GM23338 (cell line): Measurements from ENCODE around the gene SUSD2. TPM values are rescaled to one million over a fixed set of nuclear protein-coding genes. Genes with fewer than 3 reads are reported as not detected.

ENCODE experiments used
- ATAC-seq: fragments of 200-7000 bp; cut with Tn5 transposase; 3 replicates; pipeline ENCODE4 v1.9.1; 2020
- DNase-seq: peaks from one replicate; pipeline ENCODE4 v3.0.0-alpha.2; 2015; ENCODE audit warnings: low spot score
- H2AFZ ChIP-seq: fragments of 200-600 bp; sonication (generic); 2 replicates; pipeline ENCODE4 v1.8.0; 2016; ENCODE audit warnings: antibody characterized with exemption, mild to moderate bottlenecking, moderate library complexity
- H3F3A ChIP-seq: fragments of 200-600 bp; sonication (generic); replicated peaks from 2 replicates; pipeline ENCODE4 v1.8.0; 2017; ENCODE audit warnings: antibody characterized with exemption, mixed run types, low read depth
- H3K27ac ChIP-seq: fragments of 200-600 bp; sonication (generic); 2 replicates; pipeline ENCODE4 v1.6.1; 2016; ENCODE audit warnings: low read depth
- H3K27me3 ChIP-seq: fragments of 200-600 bp; sonication (generic); 2 replicates; pipeline ENCODE4 v1.8.0; 2016; ENCODE audit warnings: mild to moderate bottlenecking, mixed run types, moderate library complexity; ENCODE audit not compliant: insufficient read depth
- H3K36me3 ChIP-seq: fragments of 200-600 bp; sonication (generic); 2 replicates; pipeline ENCODE4 v1.8.0; 2016; ENCODE audit warnings: mild to moderate bottlenecking; ENCODE audit not compliant: insufficient read depth
- H3K4me1 ChIP-seq: fragments of 200-600 bp; sonication (generic); 2 replicates; pipeline ENCODE4 v1.8.0; 2016; ENCODE audit warnings: mild to moderate bottlenecking, moderate library complexity; ENCODE audit not compliant: insufficient read depth
- H3K4me2 ChIP-seq: fragments of 200-600 bp; sonication (generic); 2 replicates; pipeline ENCODE4 v1.7.1; 2017; ENCODE audit warnings: mixed run types
- H3K4me3 ChIP-seq: fragments of 200-600 bp; sonication (generic); 2 replicates; pipeline ENCODE4 v1.6.1; 2016; ENCODE audit warnings: mixed run types
- H3K79me2 ChIP-seq: fragments of 200-600 bp; sonication (generic); replicated peaks from 2 replicates; pipeline ENCODE4 v1.8.0; 2017; ENCODE audit warnings: mild to moderate bottlenecking; ENCODE audit not compliant: insufficient read depth
- H3K9me2 ChIP-seq: fragments of 200-600 bp; sonication (generic); 2 replicates; pipeline ENCODE4 v1.8.0; 2017; ENCODE audit not compliant: insufficient read depth
- H4K20me1 ChIP-seq: fragments of 200-600 bp; sonication (generic); replicated peaks from 2 replicates; pipeline ENCODE4 v1.8.0; 2017; ENCODE audit warnings: mild to moderate bottlenecking; ENCODE audit not compliant: insufficient read depth
- H3K27ac Mint-ChIP-seq: 2 replicates; pipeline ENCODE4 v1.8.0; 2020; ENCODE audit warnings: inconsistent platforms, mild to moderate bottlenecking, moderate library complexity, mixed read lengths
- H3K27me3 Mint-ChIP-seq: 3 replicates; pipeline ENCODE4 v1.8.0; 2022; ENCODE audit warnings: low read depth, mild to moderate bottlenecking, moderate library complexity, mixed read lengths, inconsistent platforms; ENCODE audit not compliant: insufficient read depth, poor library complexity
- H3K36me3 Mint-ChIP-seq: 3 replicates; pipeline ENCODE4 v1.8.0; 2021; ENCODE audit warnings: low read depth, mild to moderate bottlenecking, inconsistent platforms, moderate library complexity, mixed read lengths
- H3K4me1 Mint-ChIP-seq: 3 replicates; pipeline ENCODE4 v1.8.0; 2020; ENCODE audit warnings: mild to moderate bottlenecking, inconsistent platforms, mixed read lengths
- H3K4me3 Mint-ChIP-seq: 3 replicates; pipeline ENCODE4 v1.8.0; 2021; ENCODE audit warnings: moderate library complexity, mild to moderate bottlenecking, inconsistent platforms, mixed read lengths
- H3K9me3 Mint-ChIP-seq: 3 replicates; pipeline ENCODE4 v1.8.0; 2020; ENCODE audit warnings: moderate library complexity, mild to moderate bottlenecking, inconsistent platforms, mixed read lengths
- CREB1 ChIP-seq: fragments of 250-450 bp; sonication (Bioruptor Pico); IDR thresholded peaks from 2 replicates; pipeline ENCODE4 v1.5.0; 2020; ENCODE audit warnings: low read depth, mild to moderate bottlenecking, moderate library complexity
- CTCF ChIP-seq, 2 experiments: fragments of 200-600 bp in 1 of 2; sonication (generic) in 1 of 2; conservative IDR thresholded peaks; 2 replicates each; pipeline versions ENCODE4 v1.5.1 to v1.6.1; 2016 to 2017; ENCODE audit warnings: antibody characterized with exemption in 2 of 2, low read depth in 2 of 2, mild to moderate bottlenecking in 2 of 2, moderate library complexity in 1 of 2
- EZH2 ChIP-seq: fragments of 200-600 bp; sonication (generic); IDR thresholded peaks from one replicate; pipeline ENCODE4 v1.8.0; 2017; ENCODE audit warnings: antibody characterized with exemption, mild to moderate bottlenecking, low read depth; ENCODE audit not compliant: unreplicated experiment
- POLR2AphosphoS5 ChIP-seq: IDR thresholded peaks from 2 replicates; pipeline ENCODE4 v1.6.1; 2016; ENCODE audit warnings: antibody characterized with exemption, low read depth
- STAT1 ChIP-seq: IDR thresholded peaks from one replicate; pipeline ENCODE4 v1.6.1; 2016; ENCODE audit warnings: antibody characterized with exemption; ENCODE audit not compliant: unreplicated experiment
- ZNF114 ChIP-seq: fragments of 250-450 bp; sonication (Bioruptor Pico); IDR thresholded peaks from 2 replicates; pipeline ENCODE4 v1.5.0; 2020; ENCODE audit warnings: mild to moderate bottlenecking, moderate library complexity
- ZNF462 ChIP-seq: fragments of 250-450 bp; sonication (Bioruptor Pico); IDR thresholded peaks from 2 replicates; pipeline ENCODE4 v1.5.0; 2020; ENCODE audit warnings: mild to moderate bottlenecking, moderate library complexity
- polyA plus RNA-seq: library from polyadenylated mRNA; unstranded; fragments of >200 nt; fragmentation: Nextera tagmentation; extraction: Ambion mirVana; gene quantifications from 2 replicates; pipeline ENCODE4 v1.2.1, GENCODE V29; 2016
- total RNA-seq: library from RNA; depleted of rRNA; stranded (reverse); fragments of >200 nt; shearing (Covaris generic); gene quantifications from 2 replicates; pipeline ENCODE4 v1.2.3, GENCODE V29; 2014
- TF ChIP-seq, protein P1 (sequence below): IDR thresholded peaks from 2 replicates; pipeline ENCODE4 v1.6.1; 2016; ENCODE audit warnings: antibody characterized with exemption
- TF ChIP-seq, protein P2 (sequence below): IDR thresholded peaks from one replicate; pipeline ENCODE4 v1.6.1; 2018; ENCODE audit warnings: antibody characterized with exemption; ENCODE audit not compliant: unreplicated experiment

SUSD2 gene
- total and polyA plus RNA-seq, 2 experiments from 2014 or later = 0.74 to 2.1 TPM

DNA sequence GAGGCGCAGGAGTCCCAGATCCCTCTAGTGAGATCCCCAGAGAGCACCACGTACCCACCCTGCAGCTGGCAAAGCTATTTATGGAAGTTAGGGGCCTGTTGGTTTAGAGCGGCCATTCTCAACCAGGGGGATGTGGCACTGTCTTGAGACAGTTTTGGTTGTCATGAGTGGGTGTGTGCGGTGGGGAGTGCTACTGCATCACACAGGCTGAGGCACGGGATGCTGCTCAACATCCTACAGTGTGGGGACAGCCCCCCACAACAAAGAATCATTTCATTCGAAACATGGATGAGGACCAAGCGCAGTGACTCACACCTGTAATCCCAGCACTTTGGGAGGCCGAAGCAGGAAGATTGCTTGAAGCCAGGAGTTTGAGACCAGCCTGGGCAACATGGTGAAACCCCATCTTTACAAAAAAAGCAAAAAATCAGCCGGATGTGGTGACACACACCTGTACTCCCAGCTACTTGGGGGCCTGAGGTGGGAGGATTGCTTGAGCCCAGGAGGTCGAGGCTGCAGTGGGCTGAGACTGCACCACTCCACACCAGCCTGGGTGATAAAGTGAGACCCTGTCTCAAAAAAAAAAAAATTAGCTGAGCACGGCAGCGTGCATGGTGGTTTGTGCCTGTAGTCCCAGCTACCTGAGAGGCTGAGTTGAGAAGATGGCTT lies 35.4 kb downstream of the SUSD2 start:
- H3K27me3 ChIP-seq = no peaks in the 10 kb centered on the region
- H3K4me2 ChIP-seq = no peak overlapping the region
- Mint-ChIP-seq H3K36me3 (no peaks in the 10 kb centered on the region), H3K9me3 (no peaks in the 10 kb centered on the region), H3K4me1 (peaks cover 4% of the 10 kb centered on the region; the same call in 1 of the 3 replicates), H3K27ac (no peak overlapping the region), H3K4me3 (no peak overlapping the region), H3K27me3 (peaks cover 8% of the 10 kb centered on the region)
- no peaks in the 10 kb centered on the region for H3K36me3 ChIP-seq
- no peaks in the 10 kb centered on the region for H4K20me1 ChIP-seq
- no peaks in the 10 kb centered on the region for H3K79me2 ChIP-seq
- no peaks in the 10 kb centered on the region for H3K4me1 ChIP-seq
- H3K4me3 ChIP-seq = no peak overlapping the region
- H3K9me2 ChIP-seq = no peaks in the 10 kb centered on the region
- TF ChIP-seq CREB1 (CRISPR knock-in tag) = no peak
- no peak for DNase-seq
- H2AFZ ChIP-seq = no peak overlapping the region
- no peak overlapping the region for H3K27ac ChIP-seq
- ATAC-seq = no peak
- no peaks in the 10 kb centered on the region for H3F3A ChIP-seq

- Histone ChIP-seq H3K36me3 (no peaks in the 10 kb centered on the region), H3K4me2 (no peak overlapping the region), H3K79me2 (no peaks in the 10 kb centered on the region), H3K4me1 (no peaks in the 10 kb centered on the region), H3F3A (no peaks in the 10 kb centered on the region), H4K20me1 (no peaks in the 10 kb centered on the region), H3K9me2 (no peaks in the 10 kb centered on the region), H2AFZ (no peak overlapping the region), H3K4me3 (no peak overlapping the region), H3K27me3 (no peaks in the 10 kb centered on the region), H3K27ac (no peak overlapping the region)
- H3K4me3 Mint-ChIP-seq = no peak overlapping the region
- ATAC-seq = no peak
- no peak overlapping the region for H3K27ac Mint-ChIP-seq
- peaks cover 9% of the 10 kb centered on the region for H3K27me3 Mint-ChIP-seq
- no peaks in the 10 kb centered on the region for H3K36me3 Mint-ChIP-seq
- H3K9me3 Mint-ChIP-seq = no peaks in the 10 kb centered on the region
- no peak for DNase-seq
- peaks cover 4% of the 10 kb centered on the region; the same call in 1 of the 3 replicates for H3K4me1 Mint-ChIP-seq
- no peak for TF ChIP-seq EZH2
- no peak for TF ChIP-seq ZNF114 (CRISPR knock-in tag)
- TF ChIP-seq, protein P1, sequence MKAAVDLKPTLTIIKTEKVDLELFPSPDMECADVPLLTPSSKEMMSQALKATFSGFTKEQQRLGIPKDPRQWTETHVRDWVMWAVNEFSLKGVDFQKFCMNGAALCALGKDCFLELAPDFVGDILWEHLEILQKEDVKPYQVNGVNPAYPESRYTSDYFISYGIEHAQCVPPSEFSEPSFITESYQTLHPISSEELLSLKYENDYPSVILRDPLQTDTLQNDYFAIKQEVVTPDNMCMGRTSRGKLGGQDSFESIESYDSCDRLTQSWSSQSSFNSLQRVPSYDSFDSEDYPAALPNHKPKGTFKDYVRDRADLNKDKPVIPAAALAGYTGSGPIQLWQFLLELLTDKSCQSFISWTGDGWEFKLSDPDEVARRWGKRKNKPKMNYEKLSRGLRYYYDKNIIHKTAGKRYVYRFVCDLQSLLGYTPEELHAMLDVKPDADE = no peak
- TF ChIP-seq, protein P2, sequence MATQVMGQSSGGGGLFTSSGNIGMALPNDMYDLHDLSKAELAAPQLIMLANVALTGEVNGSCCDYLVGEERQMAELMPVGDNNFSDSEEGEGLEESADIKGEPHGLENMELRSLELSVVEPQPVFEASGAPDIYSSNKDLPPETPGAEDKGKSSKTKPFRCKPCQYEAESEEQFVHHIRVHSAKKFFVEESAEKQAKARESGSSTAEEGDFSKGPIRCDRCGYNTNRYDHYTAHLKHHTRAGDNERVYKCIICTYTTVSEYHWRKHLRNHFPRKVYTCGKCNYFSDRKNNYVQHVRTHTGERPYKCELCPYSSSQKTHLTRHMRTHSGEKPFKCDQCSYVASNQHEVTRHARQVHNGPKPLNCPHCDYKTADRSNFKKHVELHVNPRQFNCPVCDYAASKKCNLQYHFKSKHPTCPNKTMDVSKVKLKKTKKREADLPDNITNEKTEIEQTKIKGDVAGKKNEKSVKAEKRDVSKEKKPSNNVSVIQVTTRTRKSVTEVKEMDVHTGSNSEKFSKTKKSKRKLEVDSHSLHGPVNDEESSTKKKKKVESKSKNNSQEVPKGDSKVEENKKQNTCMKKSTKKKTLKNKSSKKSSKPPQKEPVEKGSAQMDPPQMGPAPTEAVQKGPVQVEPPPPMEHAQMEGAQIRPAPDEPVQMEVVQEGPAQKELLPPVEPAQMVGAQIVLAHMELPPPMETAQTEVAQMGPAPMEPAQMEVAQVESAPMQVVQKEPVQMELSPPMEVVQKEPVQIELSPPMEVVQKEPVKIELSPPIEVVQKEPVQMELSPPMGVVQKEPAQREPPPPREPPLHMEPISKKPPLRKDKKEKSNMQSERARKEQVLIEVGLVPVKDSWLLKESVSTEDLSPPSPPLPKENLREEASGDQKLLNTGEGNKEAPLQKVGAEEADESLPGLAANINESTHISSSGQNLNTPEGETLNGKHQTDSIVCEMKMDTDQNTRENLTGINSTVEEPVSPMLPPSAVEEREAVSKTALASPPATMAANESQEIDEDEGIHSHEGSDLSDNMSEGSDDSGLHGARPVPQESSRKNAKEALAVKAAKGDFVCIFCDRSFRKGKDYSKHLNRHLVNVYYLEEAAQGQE = no peak
- TF ChIP-seq POLR2AphosphoS5 = no peak
- TF ChIP-seq CTCF (conservative IDR thresholded peaks at IDR 0.05; ENCODE audit: low read depth in 2 of 2) = no peak
- TF ChIP-seq STAT1 = no peak
- TF ChIP-seq ZNF462 = no peak
Measured at GRCh38 chr22:24217384-24217783, 36.1 kb downstream of the SUSD2 start.
